Cardiac muscle cell (in vitro differentiated cells and primary cell): ENCODE measurements around the gene CAMK4. TPM values are rescaled to one million over a fixed set of nuclear protein-coding genes. Genes with fewer than 3 reads are reported as not detected.

Experiments used
- DNase-seq, 2 donors: peaks; one replicate each; pipeline versions ENCODE4 v3.0.0 to v3.0.0-alpha.2; 2010 to 2017; ENCODE audit warnings: low read depth in 1 of 2, low spot score in 1 of 2
- H3K27ac ChIP-seq: fragments of 200-600 bp; sonication (generic); 2 replicates; pipeline ENCODE4 v1.5.1; 2016
- H3K27me3 ChIP-seq: fragments of 200-600 bp; sonication (generic); 2 replicates; pipeline ENCODE4 v1.6.0; 2016; ENCODE audit warnings: control low read depth
- H3K36me3 ChIP-seq: fragments of 200-600 bp; sonication (generic); 2 replicates; pipeline ENCODE4 v1.5.1; 2016; ENCODE audit warnings: control low read depth
- H3K4me1 ChIP-seq: fragments of 200-600 bp; sonication (generic); 2 replicates; pipeline ENCODE4 v1.8.1; 2017; ENCODE audit warnings: low read depth, mild to moderate bottlenecking, mixed run types
- H3K4me3 ChIP-seq: fragments of 200-600 bp; sonication (generic); 2 replicates; pipeline ENCODE4 v1.5.1; 2016; ENCODE audit warnings: mild to moderate bottlenecking
- H3K9me3 ChIP-seq: fragments of 200-600 bp; sonication (generic); 2 replicates; pipeline ENCODE4 v1.5.1; 2017; ENCODE audit warnings: low read depth, mild to moderate bottlenecking, control low read depth
- polyA plus RNA-seq: library from polyadenylated mRNA; unstranded; fragments of >200 nt; fragmentation: Nextera tagmentation; extraction: Ambion mirVana; gene quantifications from 2 replicates; pipeline ENCODE4 v1.2.1, GENCODE V29; 2016
- total RNA-seq: library from RNA; depleted of rRNA; stranded (reverse); fragments of >200 nt; gene quantifications from 2 replicates; pipeline ENCODE4 v1.2.3, GENCODE V29; 2016
- TF ChIP-seq, protein P1 (sequence below): IDR thresholded peaks from 2 replicates; pipeline ENCODE4 v1.5.1; 2012; ENCODE audit warnings: low read depth, mild to moderate bottlenecking, low read length

The CAMK4 gene
- total and polyA plus RNA-seq, 2 experiments from 2014 or later: 0.67 to 2.1 TPM

DNA sequence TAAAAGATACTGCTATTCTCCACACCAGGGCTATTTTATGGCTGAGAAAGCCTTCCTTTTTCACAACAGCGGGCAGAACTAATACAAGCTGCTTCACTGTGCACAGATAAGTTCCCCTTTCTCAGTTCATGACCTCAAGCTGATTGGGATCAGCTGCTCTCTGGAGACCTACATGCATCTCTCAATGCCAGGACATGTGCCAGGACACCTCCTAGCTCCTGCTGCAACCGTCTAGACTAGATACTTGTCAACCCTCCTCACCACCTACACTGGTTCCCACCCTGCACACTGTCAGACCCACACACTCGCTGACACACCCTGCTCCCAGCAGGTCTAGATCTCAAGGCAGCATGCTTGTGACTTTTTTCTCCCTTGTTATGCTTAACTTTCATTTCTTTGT is 248.4 kb downstream of the CAMK4 start:
- Histone ChIP-seq H3K27ac (peak overlapping the region; percentile 36), H3K4me3 (no peak overlapping the region), H3K36me3 (no peaks in the 10 kb centered on the region), H3K4me1 (peaks cover 7% of the 10 kb centered on the region), H3K9me3 (no peaks in the 10 kb centered on the region), H3K27me3 (no peaks in the 10 kb centered on the region)
- TF ChIP-seq, protein P1, sequence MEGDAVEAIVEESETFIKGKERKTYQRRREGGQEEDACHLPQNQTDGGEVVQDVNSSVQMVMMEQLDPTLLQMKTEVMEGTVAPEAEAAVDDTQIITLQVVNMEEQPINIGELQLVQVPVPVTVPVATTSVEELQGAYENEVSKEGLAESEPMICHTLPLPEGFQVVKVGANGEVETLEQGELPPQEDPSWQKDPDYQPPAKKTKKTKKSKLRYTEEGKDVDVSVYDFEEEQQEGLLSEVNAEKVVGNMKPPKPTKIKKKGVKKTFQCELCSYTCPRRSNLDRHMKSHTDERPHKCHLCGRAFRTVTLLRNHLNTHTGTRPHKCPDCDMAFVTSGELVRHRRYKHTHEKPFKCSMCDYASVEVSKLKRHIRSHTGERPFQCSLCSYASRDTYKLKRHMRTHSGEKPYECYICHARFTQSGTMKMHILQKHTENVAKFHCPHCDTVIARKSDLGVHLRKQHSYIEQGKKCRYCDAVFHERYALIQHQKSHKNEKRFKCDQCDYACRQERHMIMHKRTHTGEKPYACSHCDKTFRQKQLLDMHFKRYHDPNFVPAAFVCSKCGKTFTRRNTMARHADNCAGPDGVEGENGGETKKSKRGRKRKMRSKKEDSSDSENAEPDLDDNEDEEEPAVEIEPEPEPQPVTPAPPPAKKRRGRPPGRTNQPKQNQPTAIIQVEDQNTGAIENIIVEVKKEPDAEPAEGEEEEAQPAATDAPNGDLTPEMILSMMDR: no peak
- no peak for DNase-seq

GRCh38 chr5:111478266-111478665 is 254.1 kb downstream of the CAMK4 start:
- Histone ChIP-seq H3K36me3 (no peaks in the 10 kb centered on the region), H3K4me1 (no peaks in the 10 kb centered on the region), H3K27ac (no peak overlapping the region), H3K4me3 (no peak overlapping the region), H3K27me3 (no peaks in the 10 kb centered on the region), H3K9me3 (no peaks in the 10 kb centered on the region)
- DNase-seq: no peak
- TF ChIP-seq, protein P1: peak; percentile 27

DNA sequence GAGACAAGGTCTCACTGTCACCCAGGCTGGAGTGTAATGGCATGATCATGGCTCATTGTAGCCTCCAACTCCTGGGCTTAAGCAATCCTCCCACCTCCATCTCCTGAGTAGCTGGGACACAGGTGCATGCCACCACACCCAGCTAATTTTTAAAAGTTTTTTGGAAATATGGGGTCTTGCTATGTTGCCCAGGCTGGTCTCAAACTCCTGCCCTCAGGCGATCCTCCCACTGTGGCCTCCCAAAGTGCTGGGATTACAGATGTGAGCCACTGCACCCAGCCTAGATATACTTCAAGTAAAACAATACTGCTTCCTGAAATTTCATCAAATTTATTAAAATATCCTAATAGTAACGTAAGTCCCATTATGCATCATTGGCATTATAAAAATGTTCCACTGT is 254.7 kb downstream of the CAMK4 start:
- Histone ChIP-seq H3K4me3 (no peak overlapping the region), H3K9me3 (no peaks in the 10 kb centered on the region), H3K27me3 (no peaks in the 10 kb centered on the region), H3K27ac (no peak overlapping the region), H3K4me1 (no peaks in the 10 kb centered on the region), H3K36me3 (no peaks in the 10 kb centered on the region)
- no peak for DNase-seq
- TF ChIP-seq, protein P1: no peak

GRCh38 chr5:111480346-111480745 is 256.2 kb downstream of the CAMK4 start:
- no peaks in the 10 kb centered on the region for H3K9me3 ChIP-seq
- TF ChIP-seq, protein P1: no peak
- no peak overlapping the region for H3K4me3 ChIP-seq
- no peaks in the 10 kb centered on the region for H3K36me3 ChIP-seq
- H3K4me1 ChIP-seq: no peaks in the 10 kb centered on the region
- no peaks in the 10 kb centered on the region for H3K27me3 ChIP-seq
- H3K27ac ChIP-seq: no peak overlapping the region
- no peak for DNase-seq

GRCh38 chr5:111486055-111486454 is 261.9 kb downstream of the CAMK4 start:
- Histone ChIP-seq H3K27ac (no peak overlapping the region), H3K4me1 (no peaks in the 10 kb centered on the region), H3K4me3 (no peak overlapping the region), H3K27me3 (no peaks in the 10 kb centered on the region), H3K36me3 (no peaks in the 10 kb centered on the region), H3K9me3 (no peaks in the 10 kb centered on the region)
- TF ChIP-seq, protein P1: no peak
- DNase-seq: no peak

DNA sequence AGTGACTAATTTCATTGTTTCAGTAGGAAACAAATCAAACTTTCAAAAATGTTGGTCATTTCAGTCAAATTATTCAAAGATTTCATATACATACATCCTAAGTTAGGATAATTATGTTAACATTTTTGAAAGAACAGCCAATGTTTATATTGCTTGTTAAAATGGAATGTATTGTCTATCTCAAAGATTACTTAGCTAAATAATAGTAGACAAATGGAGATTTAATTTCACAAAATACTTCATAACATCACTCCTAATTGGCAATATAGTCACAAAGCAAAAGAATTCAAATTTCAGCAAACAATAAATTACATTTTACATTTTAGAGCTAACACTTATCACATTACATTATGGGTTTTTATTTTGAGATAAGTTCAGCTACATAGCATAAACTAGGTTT is 262.7 kb downstream of the CAMK4 start:
- H3K4me1 ChIP-seq: peaks cover 4% of the 10 kb centered on the region
- H3K27me3 ChIP-seq: no peaks in the 10 kb centered on the region
- no peak overlapping the region for H3K4me3 ChIP-seq
- no peak overlapping the region for H3K27ac ChIP-seq
- no peaks in the 10 kb centered on the region for H3K36me3 ChIP-seq
- TF ChIP-seq, protein P1: no peak
- DNase-seq: no peak
- H3K9me3 ChIP-seq: no peaks in the 10 kb centered on the region
